GM12878 (cell line): ENCODE data around the gene PRR29. TPM values are rescaled to one million over a fixed set of nuclear protein-coding genes. Genes with fewer than 3 reads are reported as not detected.

ENCODE experiments used
- ATAC-seq: fragments of 200-7000 bp; cut with Tn5 transposase; 3 replicates; pipeline ENCODE4 v1.9.1; 2020; ENCODE audit warnings: mild to moderate bottlenecking, moderate library complexity
- BruUV-seq: library from RNA; stranded (reverse); fragments of 400-500 nt; replicated peaks from 2 replicates; lab custom pipeline; 2021; lab: Mats Ljungman, UMichigan
- CTCF ChIA-PET: fragments of 300-600 bp; sonication (Branson Sonifier 250); formaldehyde crosslinking; extraction: SDS; loops from one replicate; lab custom pipeline; 2021; ENCODE audit warnings: inconsistent platforms; lab: Yijun Ruan, JAX
- POLR2A ChIA-PET: fragments of 350-600 bp; formaldehyde crosslinking; extraction: SDS; loops from one replicate; lab custom pipeline; 2021; ENCODE audit warnings: inconsistent platforms; lab: Charles Lee
- RAD21 ChIA-PET: fragments of 300-600 bp; sonication (Branson Sonifier 250); formaldehyde crosslinking; loops from one replicate; lab custom pipeline; 2023; ENCODE audit warnings: antibody characterized with exemption; ENCODE audit not compliant: unreplicated experiment; lab: Charles Lee
- SMC1A ChIA-PET: fragments of 300-600 bp; sonication (Branson Sonifier 250); formaldehyde crosslinking; loops from one replicate; lab custom pipeline; 2023; ENCODE audit not compliant: unreplicated experiment, uncharacterized antibody; lab: Charles Lee
- DNase-seq: peaks from one replicate; pipeline ENCODE4 v3.0.0-alpha.2; 2011; ENCODE audit warnings: low read depth, low spot score
- FAIRE-seq: peaks from 3 replicates; lab custom pipeline; 2011; peaks lifted over from hg19 to GRCh38; lab: Jason Lieb, UNC
- H2AFZ ChIP-seq: 2 replicates; pipeline ENCODE4 v1.6.0; 2011; ENCODE audit warnings: low read depth, low read length, control low read depth; ENCODE audit not compliant: control insufficient read depth
- H3K27ac ChIP-seq: 2 replicates; pipeline ENCODE4 v1.5.1; 2011; ENCODE audit warnings: control low read depth; ENCODE audit not compliant: control insufficient read depth, insufficient read depth
- H3K27me3 ChIP-seq, 2 experiments: replicated peaks in 1 of 2; 2 replicates each; pipeline versions ENCODE4 v1.6.0 to v1.6.1; 2011; ENCODE audit warnings: low read length in 1 of 2; ENCODE audit not compliant: control insufficient read depth in 2 of 2, insufficient read depth in 2 of 2
- H3K36me3 ChIP-seq, 2 experiments: 2 replicates each; pipeline ENCODE4 v1.5.1; 2011; ENCODE audit warnings: low read length in 1 of 2; ENCODE audit not compliant: control insufficient read depth in 2 of 2, insufficient read depth in 2 of 2
- H3K4me1 ChIP-seq: 2 replicates; pipeline ENCODE4 v1.6.1; 2011; ENCODE audit warnings: mild to moderate bottlenecking, low read length, moderate library complexity, mixed read lengths; ENCODE audit not compliant: control insufficient read depth, insufficient read depth
- H3K4me2 ChIP-seq: 2 replicates; pipeline ENCODE4 v1.6.0; 2011; ENCODE audit warnings: control low read depth; ENCODE audit not compliant: control insufficient read depth, insufficient read depth
- H3K4me3 ChIP-seq: fragments of 200-600 bp; sonication (generic); 2 replicates; pipeline ENCODE4 v1.5.1; 2016
- H3K79me2 ChIP-seq: 2 replicates; pipeline ENCODE4 v1.6.0; 2011; ENCODE audit warnings: low read length; ENCODE audit not compliant: control insufficient read depth, insufficient read depth
- H3K9ac ChIP-seq: 2 replicates; pipeline ENCODE4 v1.8.0; 2011; ENCODE audit warnings: low read length, control low read depth, mixed read lengths; ENCODE audit not compliant: control insufficient read depth, insufficient read depth
- H3K9me3 ChIP-seq: replicated peaks from 3 replicates; pipeline ENCODE4 v1.5.1; 2011; ENCODE audit warnings: mild to moderate bottlenecking, low read length; ENCODE audit not compliant: control insufficient read depth, insufficient read depth
- H4K20me1 ChIP-seq: 2 replicates; pipeline ENCODE4 v1.6.0; 2011; ENCODE audit not compliant: control insufficient read depth, insufficient read depth
- ATF2 ChIP-seq: IDR thresholded peaks from 2 replicates; pipeline ENCODE4 v1.6.1; 2012; ENCODE audit warnings: low read length, inconsistent platforms
- BMI1 ChIP-seq: fragments of 450-650 bp; IDR thresholded peaks from 2 replicates; pipeline ENCODE4 v1.6.1; 2016; ENCODE audit warnings: mild to moderate bottlenecking, moderate library complexity, borderline replicate concordance
- CBFB ChIP-seq: IDR thresholded peaks from 2 replicates; pipeline ENCODE4 v1.6.1; 2016; ENCODE audit warnings: antibody characterized with exemption, low read depth
- CBX5 ChIP-seq: sonication (generic); IDR thresholded peaks from 2 replicates; pipeline ENCODE4 v1.6.1; 2016; ENCODE audit warnings: low read depth, moderate library complexity, mild to moderate bottlenecking, inconsistent platforms
- CHD2 ChIP-seq: IDR thresholded peaks from 2 replicates; pipeline ENCODE4 v1.6.1; 2011; ENCODE audit warnings: low read depth, low read length, improper control_type of control experiment, borderline replicate concordance
- CTCF ChIP-seq, 3 experiments: IDR thresholded peaks in 2 of 3; conservative IDR thresholded peaks in 1 of 3; 2 replicates each; pipeline ENCODE4 v1.5.1; 2011; ENCODE audit warnings: low read depth in 3 of 3, low read length in 3 of 3, mild to moderate bottlenecking in 3 of 3, control low read depth in 2 of 3, moderate library complexity in 2 of 3, inconsistent platforms in 1 of 3, mixed read lengths in 1 of 3; ENCODE audit not compliant: control insufficient read depth in 2 of 3, insufficient read depth in 1 of 3; ENCODE audit errors: extremely low read depth in 1 of 3
- FOXK2 ChIP-seq: fragments of 450-650 bp; IDR thresholded peaks from 2 replicates; pipeline ENCODE4 v1.6.1; 2017; ENCODE audit warnings: mild to moderate bottlenecking, moderate library complexity
- IKZF2 ChIP-seq, 2 experiments: fragments of 450-650 bp; IDR thresholded peaks; 2 replicates each; pipeline ENCODE4 v1.6.1; 2017; ENCODE audit warnings: mild to moderate bottlenecking in 2 of 2, moderate library complexity in 2 of 2
- JUND ChIP-seq: IDR thresholded peaks from 2 replicates; pipeline ENCODE4 v1.6.1; 2012; ENCODE audit warnings: low read depth, mild to moderate bottlenecking, low read length, improper control_type of control experiment, moderate library complexity
- KLF5 ChIP-seq: fragments of 450-650 bp; IDR thresholded peaks from 2 replicates; pipeline ENCODE4 v1.6.1; 2014; ENCODE audit warnings: mild to moderate bottlenecking; ENCODE audit not compliant: partially characterized antibody
- NR2C2 ChIP-seq: IDR thresholded peaks from 2 replicates; pipeline ENCODE4 v1.6.1; 2011; ENCODE audit warnings: borderline replicate concordance, low read depth; ENCODE audit not compliant: control insufficient read depth, insufficient read length
- PAX5 ChIP-seq: IDR thresholded peaks from 2 replicates; pipeline ENCODE4 v1.6.1; 2011; ENCODE audit warnings: low read depth, low read length, borderline replicate concordance
- SMC3 ChIP-seq: IDR thresholded peaks from 2 replicates; pipeline ENCODE4 v1.6.1; 2011; ENCODE audit warnings: low read length, improper control_type of control experiment, borderline replicate concordance
- SREBF2 ChIP-seq: IDR thresholded peaks from 2 replicates; pipeline ENCODE4 v1.6.1; 2012; ENCODE audit warnings: mild to moderate bottlenecking, low read length
- ZNF384 ChIP-seq: IDR thresholded peaks from 2 replicates; pipeline ENCODE4 v1.6.1; 2012; ENCODE audit warnings: low read depth, mild to moderate bottlenecking, low read length, improper control_type of control experiment, borderline replicate concordance
- ZSCAN29 ChIP-seq: fragments of 450-650 bp; IDR thresholded peaks from 2 replicates; pipeline ENCODE4 v1.6.1; 2017; ENCODE audit warnings: mild to moderate bottlenecking, moderate library complexity
- ZZZ3 ChIP-seq: IDR thresholded peaks from 2 replicates; pipeline ENCODE4 v1.6.1; 2011; ENCODE audit warnings: low read depth; ENCODE audit not compliant: control insufficient read depth, insufficient read length
- WGBS: methylation state at CpG from one replicate; pipeline ENCODE4 v1.1.6; 2016; ENCODE audit warnings: low lambda C conversion rate; ENCODE audit not compliant: insufficient replicate concordance, insufficient coverage; ENCODE audit errors: missing lambda C conversion rate; 5-methylcytosine and 5-hydroxymethylcytosine counted together
- in situ Hi-C: fragments of 300-500 bp; cut with MboI; formaldehyde crosslinking; loops from 9 replicates; pipeline ENCODE4 v1.14.3; 2018; ENCODE audit warnings: mixed read lengths
- intact Hi-C: fragments of 100-400 bp; cut with micrococcal nuclease; formaldehyde crosslinking; loops from one replicate; pipeline ENCODE4 v1.14.2; 2022; ENCODE audit not compliant: unreplicated experiment
- polyA plus RNA-seq, 11 experiments: library from polyadenylated mRNA; depleted of rRNA in 4 of 11; unstranded in 6 of 11; stranded (reverse) in 5 of 11; fragments of >200 nt; fragmentation: Nextera tagmentation in 4 of 11; fragmentation: Illumina TruSeq in 1 of 11; extraction: Ambion mirVana in 4 of 11; extraction: Trizol in 1 of 11; gene quantifications; 1 replicate in 1 of 11; 2 replicates in 10 of 11; pipeline versions ENCODE4 v1.2.1 to v1.2.3, GENCODE V29; 2011 to 2016; ENCODE audit warnings: inconsistent platforms in 2 of 11, missing spikeins in 2 of 11, low read depth in 1 of 11
- total RNA-seq, 4 experiments: library from RNA; depleted of rRNA in 3 of 4; stranded (reverse); fragments of >200 nt in 3 of 4; fragmentation: Illumina TruSeq in 1 of 4; extraction: Trizol in 1 of 4; gene quantifications; 2 replicates each; pipeline versions ENCODE4 v1.2.1 to v1.2.3, GENCODE V29; 2013 to 2021
- TF ChIP-seq, protein P1 (sequence below): fragments of 450-650 bp; formaldehyde crosslinking; IDR thresholded peaks from 2 replicates; pipeline ENCODE4 v1.5.0; 2022; ENCODE audit warnings: mild to moderate bottlenecking, missing genetic modification characterization

Gene PRR29
- total and polyA plus RNA-seq, 10 of the 15 experiments (the other 5 are each of a cell fraction or from before 2014, with no cell fraction given): 0.01 to 2.4 (median 0.18) TPM; not detected in 3

DNA sequence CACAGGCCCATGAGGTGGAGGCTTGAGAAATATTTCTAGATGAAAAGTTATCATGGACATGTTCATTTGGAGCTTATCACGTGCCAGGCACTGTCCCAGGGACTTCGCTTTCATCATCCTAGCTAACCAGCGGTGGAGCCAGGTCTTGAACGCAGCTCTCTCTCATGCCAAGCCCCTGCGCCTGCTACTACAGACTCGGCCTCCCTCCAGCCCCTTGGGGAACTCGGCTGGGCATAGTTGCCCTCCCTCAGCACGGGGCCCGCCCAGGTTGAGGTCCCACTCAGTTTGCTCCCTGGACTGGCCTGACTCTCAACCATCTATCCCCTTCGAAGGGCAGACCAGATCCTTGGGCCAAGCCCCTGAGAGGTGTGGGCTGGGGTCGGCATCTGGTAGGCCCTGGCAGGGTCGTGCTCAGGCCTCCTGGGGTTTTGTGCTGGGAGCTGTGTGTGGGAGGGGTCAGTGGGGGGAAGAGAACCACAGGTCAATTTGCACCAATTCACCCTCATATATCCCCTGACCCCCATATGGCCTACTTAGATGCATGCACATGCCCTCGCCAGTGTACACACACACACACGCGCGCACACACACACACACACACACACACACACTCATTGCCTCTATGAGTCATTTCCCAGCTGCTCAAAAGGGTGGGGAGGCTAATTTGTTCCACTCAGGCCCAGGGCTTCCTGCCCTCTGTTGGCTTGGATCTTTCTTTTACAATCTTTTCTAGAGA, 13.3 kb upstream of the PRR29 start:
- no peak overlapping the region for H3K9ac ChIP-seq
- H3K4me3 ChIP-seq: no peak overlapping the region
- H3K27me3 ChIP-seq: no peaks in the 10 kb centered on the region
- WGBS: 68% methylated on average over 16 of the region's 16 CpGs
- SMC1A ChIA-PET: interaction anchor here (1.3 to 2.0 kb wide), 2 partner anchors 20 to 31 kb away, joined by 3 to 4 read pairs; no protein-coding TSS in a partner anchor
- RAD21 ChIA-PET: no interaction called here
- POLR2A ChIA-PET: no interaction called here
- H3K27ac ChIP-seq: no peak overlapping the region
- H3K36me3 ChIP-seq: no peaks in the 10 kb centered on the region
- no peaks in the 10 kb centered on the region for H4K20me1 ChIP-seq
- DNase-seq: no peak
- no peak for FAIRE-seq
- no peaks in the 10 kb centered on the region for H3K79me2 ChIP-seq
- in situ Hi-C loops (no loop called here), intact Hi-C loops (no loop called here)
- no peak overlapping the region for H3K4me2 ChIP-seq
- CTCF ChIA-PET: interaction anchor here (1.0 to 4.4 kb wide), 13 partner anchors 10 to 147 kb away, joined by 3 to 28 read pairs (median 4); partner anchors contain the start of genes CSHL1 and GH1
- no TSS peak for BruUV-seq
- no peak overlapping the region for H2AFZ ChIP-seq
- ATAC-seq: peak; percentile 54
- H3K4me1 ChIP-seq: no peaks in the 10 kb centered on the region
- H3K9me3 ChIP-seq: peaks cover 5% of the 10 kb centered on the region; the same call in 2 of the 3 replicates
- no peak for TF ChIP-seq JUND
- no peak for TF ChIP-seq CTCF (IDR thresholded peaks at IDR 0.05 in 2 of 3, conservative IDR thresholded peaks at IDR 0.05 in 1 of 3; ENCODE audit: control insufficient read depth in 2 of 3, extremely low read depth in 1 of 3, insufficient read depth in 1 of 3, low read depth in 3 of 3, low read length in 3 of 3)
- no peak for TF ChIP-seq ZSCAN29
- TF ChIP-seq SMC3: no peak
- no peak for TF ChIP-seq NR2C2
- TF ChIP-seq, protein P1, sequence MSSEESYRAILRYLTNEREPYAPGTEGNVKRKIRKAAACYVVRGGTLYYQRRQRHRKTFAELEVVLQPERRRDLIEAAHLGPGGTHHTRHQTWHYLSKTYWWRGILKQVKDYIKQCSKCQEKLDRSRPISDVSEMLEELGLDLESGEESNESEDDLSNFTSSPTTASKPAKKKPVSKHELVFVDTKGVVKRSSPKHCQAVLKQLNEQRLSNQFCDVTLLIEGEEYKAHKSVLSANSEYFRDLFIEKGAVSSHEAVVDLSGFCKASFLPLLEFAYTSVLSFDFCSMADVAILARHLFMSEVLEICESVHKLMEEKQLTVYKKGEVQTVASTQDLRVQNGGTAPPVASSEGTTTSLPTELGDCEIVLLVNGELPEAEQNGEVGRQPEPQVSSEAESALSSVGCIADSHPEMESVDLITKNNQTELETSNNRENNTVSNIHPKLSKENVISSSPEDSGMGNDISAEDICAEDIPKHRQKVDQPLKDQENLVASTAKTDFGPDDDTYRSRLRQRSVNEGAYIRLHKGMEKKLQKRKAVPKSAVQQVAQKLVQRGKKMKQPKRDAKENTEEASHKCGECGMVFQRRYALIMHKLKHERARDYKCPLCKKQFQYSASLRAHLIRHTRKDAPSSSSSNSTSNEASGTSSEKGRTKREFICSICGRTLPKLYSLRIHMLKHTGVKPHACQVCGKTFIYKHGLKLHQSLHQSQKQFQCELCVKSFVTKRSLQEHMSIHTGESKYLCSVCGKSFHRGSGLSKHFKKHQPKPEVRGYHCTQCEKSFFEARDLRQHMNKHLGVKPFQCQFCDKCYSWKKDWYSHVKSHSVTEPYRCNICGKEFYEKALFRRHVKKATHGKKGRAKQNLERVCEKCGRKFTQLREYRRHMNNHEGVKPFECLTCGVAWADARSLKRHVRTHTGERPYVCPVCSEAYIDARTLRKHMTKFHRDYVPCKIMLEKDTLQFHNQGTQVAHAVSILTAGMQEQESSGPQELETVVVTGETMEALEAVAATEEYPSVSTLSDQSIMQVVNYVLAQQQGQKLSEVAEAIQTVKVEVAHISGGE (CRISPR knock-in tag): no peak
- no peak for TF ChIP-seq FOXK2
- no peak for TF ChIP-seq KLF5
- no peak for TF ChIP-seq IKZF2 (IDR thresholded peaks at IDR 0.05)
- TF ChIP-seq SREBF2: no peak
- no peak for TF ChIP-seq ZNF384
- no peak for TF ChIP-seq ZZZ3
- no peak for TF ChIP-seq PAX5
- TF ChIP-seq BMI1: no peak
- TF ChIP-seq ATF2: no peak
- no peak for TF ChIP-seq CHD2
- TF ChIP-seq CBFB: no peak
- TF ChIP-seq CBX5: no peak
